K562 (cell line): ENCODE measurements around the gene HELZ2. TPM values are rescaled to one million over a fixed set of nuclear protein-coding genes. Genes with fewer than 3 reads are reported as not detected.

Experiments used
- BRF1 ChIP-seq: IDR thresholded peaks from 3 replicates; pipeline ENCODE4 v1.6.1; 2011; ENCODE audit warnings: borderline replicate concordance, mild to moderate bottlenecking; ENCODE audit not compliant: insufficient read length; ENCODE audit errors: extremely low read depth
- CHD2 ChIP-seq: IDR thresholded peaks from 2 replicates; pipeline ENCODE4 v1.6.1; 2011; ENCODE audit warnings: low read depth, low read length
- ETS2 ChIP-seq: IDR thresholded peaks from 2 replicates; pipeline ENCODE4 v1.6.1; 2016; ENCODE audit warnings: borderline replicate concordance, missing genetic modification characterization, mild to moderate bottlenecking, moderate library complexity, missing compliant biosample characterization; ENCODE audit not compliant: poor library complexity, severe bottlenecking
- EZH2 ChIP-seq: IDR thresholded peaks from 2 replicates; pipeline ENCODE4 v1.6.1; 2012; ENCODE audit warnings: low read depth, mild to moderate bottlenecking, inconsistent platforms, low read length, borderline replicate concordance
- GTF2E2 ChIP-seq: fragments of 200-800 bp; sonication (Bioruptor generic); IDR thresholded peaks from 2 replicates; pipeline ENCODE4 v1.6.1; 2016; ENCODE audit warnings: missing genetic modification characterization, missing compliant biosample characterization
- HDAC6 ChIP-seq: IDR thresholded peaks from 2 replicates; pipeline ENCODE4 v1.6.1; 2012; ENCODE audit warnings: low read depth, mild to moderate bottlenecking, control low read depth, inconsistent platforms, low read length, moderate library complexity
- KDM4B ChIP-seq, 2 experiments: fragments of 450-650 bp in 1 of 2; sonication (generic) in 1 of 2; IDR thresholded peaks; 2 replicates each; pipeline ENCODE4 v1.6.1; 2016 to 2017; ENCODE audit warnings: borderline replicate concordance in 2 of 2, antibody characterized with exemption in 1 of 2, low read depth in 1 of 2, mild to moderate bottlenecking in 1 of 2
- MEF2A ChIP-seq: IDR thresholded peaks from 2 replicates; pipeline ENCODE4 v1.6.1; 2011; ENCODE audit warnings: low read depth, mild to moderate bottlenecking, low read length, moderate library complexity; ENCODE audit not compliant: control insufficient read depth
- POLR3A ChIP-seq: IDR thresholded peaks from 2 replicates; pipeline ENCODE4 v1.6.1; 2011; ENCODE audit warnings: borderline replicate concordance, mild to moderate bottlenecking, moderate library complexity; ENCODE audit not compliant: insufficient read length, insufficient read depth; ENCODE audit errors: extremely low read depth
- TCF3 ChIP-seq: sonication (generic); formaldehyde crosslinking; IDR thresholded peaks from 2 replicates; pipeline ENCODE4 v1.4.0; 2020; ENCODE audit warnings: mild to moderate bottlenecking, missing genetic modification reagents
- ZFP1 ChIP-seq: fragments of 450-650 bp; formaldehyde crosslinking; IDR thresholded peaks from 2 replicates; pipeline ENCODE4 v1.4.0; 2020; ENCODE audit warnings: mild to moderate bottlenecking, mixed read lengths
- ZNF830 ChIP-seq: fragments of 250-450 bp; sonication (Bioruptor Pico); IDR thresholded peaks from 2 replicates; pipeline ENCODE4 v1.5.0; 2021; ENCODE audit warnings: mild to moderate bottlenecking
- polyA plus RNA-seq, 8 experiments: library from polyadenylated mRNA; depleted of rRNA in 4 of 8; stranded (reverse) in 5 of 8; unstranded in 3 of 8; fragments of >200 nt; fragmentation: Nextera tagmentation in 2 of 8; fragmentation: Illumina TruSeq in 1 of 8; extraction: Ambion mirVana in 2 of 8; extraction: Trizol in 1 of 8; gene quantifications; 2 replicates each; pipeline versions ENCODE4 v1.2.1 to v1.2.3, GENCODE V29; 2011 to 2014; ENCODE audit warnings: inconsistent platforms in 1 of 8, missing spikeins in 1 of 8
- total RNA-seq, 7 experiments: library from RNA; depleted of rRNA in 6 of 7; stranded (reverse); fragments of >200 nt in 6 of 7; fragmentation: Illumina TruSeq in 2 of 7; extraction: Trizol in 2 of 7; gene quantifications; 2 replicates each; pipeline versions ENCODE4 v1.2.1 to v1.2.3, GENCODE V29; 2011 to 2021; ENCODE audit warnings: low replicate concordance in 1 of 7
- TF ChIP-seq, protein P1 (sequence below): fragments of 250-450 bp; sonication (Bioruptor Pico); IDR thresholded peaks from 2 replicates; pipeline ENCODE4 v1.8.0; 2022; ENCODE audit warnings: inconsistent platforms
- TF ChIP-seq, protein P2 (sequence below): fragments of 250-450 bp; sonication (Bioruptor Pico); IDR thresholded peaks from 2 replicates; pipeline ENCODE4 v1.5.0; 2021; ENCODE audit warnings: mild to moderate bottlenecking, moderate library complexity
- TF ChIP-seq, protein P3 (sequence below): sonication (generic); formaldehyde crosslinking; IDR thresholded peaks from 2 replicates; pipeline ENCODE4 v1.8.1; 2023; ENCODE audit warnings: mild to moderate bottlenecking, missing genetic modification reagents
- TF ChIP-seq, protein P4 (sequence below): fragments of 250-450 bp; sonication (Bioruptor Pico); IDR thresholded peaks from 2 replicates; pipeline ENCODE4 v1.8.0; 2022; ENCODE audit warnings: inconsistent platforms, mild to moderate bottlenecking, moderate library complexity, borderline replicate concordance
- TF ChIP-seq, protein P5 (sequence below): sonication (generic); IDR thresholded peaks from 2 replicates; pipeline ENCODE4 v1.6.1; 2016

Gene HELZ2
- total and polyA plus RNA-seq, 9 of the 15 experiments (the other 6 are each of a cell fraction or from before 2014, with no cell fraction given) = 0.03 to 7.8 (median 2.9) TPM; not detected in 1

DNA sequence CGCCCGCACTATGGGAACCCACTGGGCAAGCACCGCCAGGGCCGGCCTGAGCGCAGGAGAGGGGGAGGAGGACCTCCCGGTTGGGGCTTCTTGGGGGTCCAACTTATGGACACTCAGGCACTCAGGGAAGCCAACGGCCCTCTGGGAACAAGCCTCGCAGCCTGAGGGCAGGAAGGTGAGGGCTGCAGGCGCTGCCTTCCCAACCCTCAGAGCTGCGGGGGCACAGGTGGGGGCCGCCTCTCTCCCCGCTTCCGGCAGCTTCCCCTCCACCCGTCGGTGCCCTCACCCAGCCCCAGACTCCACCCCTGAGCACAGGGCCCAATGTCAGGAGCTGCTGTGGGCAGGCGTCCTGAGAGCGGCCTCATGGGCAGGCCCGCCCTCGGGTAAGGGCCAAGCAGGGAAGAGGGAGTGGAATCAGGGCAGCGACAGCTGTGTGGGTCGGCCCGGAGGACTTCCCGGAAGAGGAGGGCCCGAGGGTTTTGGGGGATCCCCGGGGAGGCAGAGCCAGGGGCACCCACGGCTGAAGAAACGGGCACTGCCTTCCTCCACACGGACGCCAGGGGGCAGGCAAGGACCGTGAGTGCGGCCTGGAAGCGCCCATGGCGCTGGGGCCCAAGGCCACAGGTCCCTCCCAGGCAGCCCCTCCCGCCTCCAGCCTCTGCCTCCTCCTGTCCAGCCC, 36.4 kb downstream of the HELZ2 start (continued):
- TF ChIP-seq ETS2 (tag) (no peak), GTF2E2 (no peak), HDAC6 (no peak), TCF3 (CRISPR knock-in tag) (no peak), POLR3A (no peak), ZNF830 (CRISPR knock-in tag) (no peak), BRF1 (no peak), KDM4B (IDR thresholded peaks at IDR 0.05; ENCODE audit: borderline replicate concordance in 2 of 2, low read depth in 1 of 2) (no peak), CHD2 (no peak), MEF2A (no peak), EZH2 (no peak), ZFP1 (CRISPR knock-in tag) (no peak)
- TF ChIP-seq, protein P1, sequence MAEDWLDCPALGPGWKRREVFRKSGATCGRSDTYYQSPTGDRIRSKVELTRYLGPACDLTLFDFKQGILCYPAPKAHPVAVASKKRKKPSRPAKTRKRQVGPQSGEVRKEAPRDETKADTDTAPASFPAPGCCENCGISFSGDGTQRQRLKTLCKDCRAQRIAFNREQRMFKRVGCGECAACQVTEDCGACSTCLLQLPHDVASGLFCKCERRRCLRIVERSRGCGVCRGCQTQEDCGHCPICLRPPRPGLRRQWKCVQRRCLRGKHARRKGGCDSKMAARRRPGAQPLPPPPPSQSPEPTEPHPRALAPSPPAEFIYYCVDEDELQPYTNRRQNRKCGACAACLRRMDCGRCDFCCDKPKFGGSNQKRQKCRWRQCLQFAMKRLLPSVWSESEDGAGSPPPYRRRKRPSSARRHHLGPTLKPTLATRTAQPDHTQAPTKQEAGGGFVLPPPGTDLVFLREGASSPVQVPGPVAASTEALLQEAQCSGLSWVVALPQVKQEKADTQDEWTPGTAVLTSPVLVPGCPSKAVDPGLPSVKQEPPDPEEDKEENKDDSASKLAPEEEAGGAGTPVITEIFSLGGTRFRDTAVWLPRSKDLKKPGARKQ = no peak
- TF ChIP-seq, protein P2, sequence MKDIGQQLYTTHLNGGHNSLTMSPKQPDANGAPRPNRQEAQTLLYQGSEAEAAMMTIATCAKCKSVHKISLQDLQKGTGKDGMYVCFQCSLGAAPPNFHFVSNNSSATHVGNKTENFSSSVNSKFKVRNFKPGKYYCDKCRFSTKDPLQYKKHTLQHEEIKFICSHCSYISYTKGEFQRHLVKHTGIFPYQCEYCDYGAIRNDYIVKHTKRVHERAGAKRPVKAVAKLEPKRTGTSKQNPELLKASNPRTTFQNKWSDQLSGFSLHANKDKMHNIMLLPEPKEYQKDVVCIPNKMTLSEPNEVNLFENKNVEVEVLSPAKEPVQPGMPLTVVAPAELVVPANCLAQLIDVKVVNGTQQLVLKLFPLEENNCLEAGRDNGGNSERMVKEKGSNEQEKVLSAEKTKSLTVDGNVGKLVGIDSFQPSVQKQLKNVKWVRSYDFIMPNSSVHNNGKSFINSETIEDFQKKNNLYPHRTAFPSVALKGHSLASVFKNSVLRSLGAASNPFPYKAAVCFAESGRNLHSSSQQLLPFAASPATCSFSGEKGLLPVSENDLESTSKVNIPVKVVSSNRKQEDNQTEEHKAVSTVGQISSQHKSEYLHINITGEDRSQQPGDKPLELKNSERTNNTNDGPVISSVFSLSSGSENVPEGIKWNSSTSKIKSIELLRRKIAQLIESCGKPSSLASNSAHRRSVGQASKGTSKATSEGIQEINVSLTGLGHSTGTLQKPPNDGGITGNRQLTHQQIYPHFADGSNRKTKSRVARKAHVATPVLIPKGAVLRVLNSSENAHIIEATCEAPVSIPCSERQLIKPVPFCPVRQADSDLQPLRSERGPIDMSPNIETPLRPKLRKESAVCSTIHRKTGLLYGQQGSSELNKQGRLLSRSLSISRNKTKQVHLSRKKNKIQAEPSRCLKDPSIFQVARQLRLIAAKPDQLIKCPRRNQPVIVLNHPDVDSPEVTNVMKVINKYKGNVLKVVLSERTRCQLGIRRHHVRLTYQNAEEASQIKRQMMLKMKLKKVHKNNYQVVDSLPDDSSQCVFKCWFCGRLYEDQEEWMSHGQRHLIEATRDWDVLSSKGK (CRISPR knock-in tag) = no peak
- TF ChIP-seq, protein P3, sequence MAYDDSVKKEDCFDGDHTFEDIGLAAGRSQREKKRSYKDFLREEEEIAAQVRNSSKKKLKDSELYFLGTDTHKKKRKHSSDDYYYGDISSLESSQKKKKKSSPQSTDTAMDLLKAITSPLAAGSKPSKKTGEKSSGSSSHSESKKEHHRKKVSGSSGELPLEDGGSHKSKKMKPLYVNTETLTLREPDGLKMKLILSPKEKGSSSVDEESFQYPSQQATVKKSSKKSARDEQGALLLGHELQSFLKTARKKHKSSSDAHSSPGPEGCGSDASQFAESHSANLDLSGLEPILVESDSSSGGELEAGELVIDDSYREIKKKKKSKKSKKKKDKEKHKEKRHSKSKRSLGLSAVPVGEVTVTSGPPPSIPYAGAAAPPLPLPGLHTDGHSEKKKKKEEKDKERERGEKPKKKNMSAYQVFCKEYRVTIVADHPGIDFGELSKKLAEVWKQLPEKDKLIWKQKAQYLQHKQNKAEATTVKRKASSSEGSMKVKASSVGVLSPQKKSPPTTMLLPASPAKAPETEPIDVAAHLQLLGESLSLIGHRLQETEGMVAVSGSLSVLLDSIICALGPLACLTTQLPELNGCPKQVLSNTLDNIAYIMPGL (CRISPR knock-in tag) = no peak
- TF ChIP-seq, protein P4, sequence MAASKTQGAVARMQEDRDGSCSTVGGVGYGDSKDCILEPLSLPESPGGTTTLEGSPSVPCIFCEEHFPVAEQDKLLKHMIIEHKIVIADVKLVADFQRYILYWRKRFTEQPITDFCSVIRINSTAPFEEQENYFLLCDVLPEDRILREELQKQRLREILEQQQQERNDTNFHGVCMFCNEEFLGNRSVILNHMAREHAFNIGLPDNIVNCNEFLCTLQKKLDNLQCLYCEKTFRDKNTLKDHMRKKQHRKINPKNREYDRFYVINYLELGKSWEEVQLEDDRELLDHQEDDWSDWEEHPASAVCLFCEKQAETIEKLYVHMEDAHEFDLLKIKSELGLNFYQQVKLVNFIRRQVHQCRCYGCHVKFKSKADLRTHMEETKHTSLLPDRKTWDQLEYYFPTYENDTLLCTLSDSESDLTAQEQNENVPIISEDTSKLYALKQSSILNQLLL = no peak
- TF ChIP-seq, protein P5, sequence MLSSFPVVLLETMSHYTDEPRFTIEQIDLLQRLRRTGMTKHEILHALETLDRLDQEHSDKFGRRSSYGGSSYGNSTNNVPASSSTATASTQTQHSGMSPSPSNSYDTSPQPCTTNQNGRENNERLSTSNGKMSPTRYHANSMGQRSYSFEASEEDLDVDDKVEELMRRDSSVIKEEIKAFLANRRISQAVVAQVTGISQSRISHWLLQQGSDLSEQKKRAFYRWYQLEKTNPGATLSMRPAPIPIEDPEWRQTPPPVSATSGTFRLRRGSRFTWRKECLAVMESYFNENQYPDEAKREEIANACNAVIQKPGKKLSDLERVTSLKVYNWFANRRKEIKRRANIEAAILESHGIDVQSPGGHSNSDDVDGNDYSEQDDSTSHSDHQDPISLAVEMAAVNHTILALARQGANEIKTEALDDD = no peak
